ENCODE data around the gene IVNS1ABP.
"Not testable (repeated sequence)": the region's sequence is repeated elsewhere in the genome, so short reads cannot be mapped to it uniquely, and the experiment has no call there.

IVNS1ABP gene

DNA sequence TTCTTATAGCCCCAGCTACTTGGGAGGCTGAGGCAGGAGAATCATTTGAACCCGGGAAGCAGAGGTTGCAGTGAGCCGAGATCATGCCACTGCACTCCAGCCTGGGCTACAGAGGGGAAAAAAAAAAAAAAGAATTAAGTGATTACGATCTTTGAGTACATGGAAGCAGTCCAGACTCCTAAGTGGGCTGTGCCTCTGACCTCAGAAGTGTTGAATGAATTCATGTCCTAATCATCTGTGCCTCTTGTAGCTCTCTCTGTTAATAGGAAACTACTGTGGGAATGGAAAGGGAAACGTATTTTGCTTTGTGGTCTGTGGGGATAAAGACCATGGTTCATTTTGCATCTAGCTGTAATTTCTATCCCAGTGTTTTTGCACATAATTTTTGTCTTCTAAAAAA lies 8.4 kb upstream of the IVNS1ABP start:
- DNase-seq = peak; percentile 35 to 57

- no peak for DNase-seq
Observed at GRCh38 chr1:185324118-185324517, 7.1 kb upstream of the IVNS1ABP start.

DNA sequence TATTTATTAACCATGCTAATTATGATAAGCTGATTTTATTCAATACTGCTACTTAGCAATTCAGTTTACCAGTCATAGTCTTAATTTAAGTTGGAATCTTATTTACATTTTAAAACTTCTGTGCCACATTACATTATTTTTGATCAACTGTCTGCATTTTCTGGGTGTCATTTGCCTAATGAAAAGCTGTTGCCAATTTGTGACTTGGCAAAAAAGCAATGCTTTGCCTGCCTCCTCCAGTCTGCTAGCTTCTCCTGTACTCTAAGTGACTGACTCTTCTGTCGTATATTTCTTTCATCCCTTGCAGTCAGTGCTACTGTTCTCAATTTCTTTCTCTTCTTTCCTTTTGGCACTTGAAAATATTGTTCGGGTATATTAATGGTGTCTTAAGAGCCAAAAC lies 5.6 kb upstream of the IVNS1ABP start:
- DNase-seq = no peak

DNA sequence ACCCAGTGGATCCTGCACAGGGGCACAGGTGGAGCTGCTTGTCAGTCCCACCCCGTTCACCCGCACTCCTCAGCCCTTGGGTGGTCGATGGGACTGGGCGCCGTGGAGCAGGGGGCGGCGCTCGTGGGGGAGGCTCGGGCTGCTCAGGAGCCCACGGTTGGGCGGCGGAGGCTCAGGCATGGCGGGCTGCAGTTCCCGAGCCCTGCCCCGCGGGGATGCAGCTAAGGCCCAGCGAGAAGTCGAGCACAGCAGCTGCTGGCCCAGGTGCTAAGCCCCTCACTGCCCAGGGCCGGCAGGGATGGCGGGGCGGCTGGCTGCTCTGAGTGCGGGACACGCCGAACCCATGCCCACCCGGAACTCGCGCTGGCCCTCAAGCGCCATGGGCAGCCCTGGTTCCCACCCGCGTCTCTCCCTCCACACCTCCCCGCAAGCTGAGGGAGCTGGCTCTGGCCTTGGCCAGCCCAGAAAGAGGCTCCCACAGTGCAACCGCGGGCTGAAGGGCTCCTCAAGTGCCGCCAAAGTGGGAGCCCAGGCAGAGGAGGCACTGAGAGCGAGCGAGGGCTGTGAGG lies 4.7 kb upstream of the IVNS1ABP start:
- DNase-seq = not testable (repeated sequence)

DNA sequence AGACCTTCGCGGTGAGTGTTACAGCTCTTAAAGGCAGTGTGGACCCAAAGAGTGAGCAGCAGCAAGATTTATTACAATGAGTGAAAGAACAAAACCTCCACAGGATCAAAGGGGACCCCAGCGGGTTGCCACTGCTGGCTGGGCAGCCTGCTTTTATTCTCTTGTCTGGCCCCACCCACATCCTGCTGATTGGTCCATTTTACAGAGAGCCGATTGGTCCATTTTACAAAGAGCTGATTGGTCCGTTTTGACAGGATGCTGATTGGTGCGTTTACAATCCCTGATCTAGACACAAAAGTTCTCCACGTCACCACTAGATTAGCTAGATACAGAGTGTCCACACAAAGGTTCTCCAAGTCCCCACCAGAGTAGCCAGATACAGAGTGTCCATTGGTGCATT lies 4.1 kb upstream of the IVNS1ABP start:
- DNase-seq = not testable (repeated sequence)

DNA sequence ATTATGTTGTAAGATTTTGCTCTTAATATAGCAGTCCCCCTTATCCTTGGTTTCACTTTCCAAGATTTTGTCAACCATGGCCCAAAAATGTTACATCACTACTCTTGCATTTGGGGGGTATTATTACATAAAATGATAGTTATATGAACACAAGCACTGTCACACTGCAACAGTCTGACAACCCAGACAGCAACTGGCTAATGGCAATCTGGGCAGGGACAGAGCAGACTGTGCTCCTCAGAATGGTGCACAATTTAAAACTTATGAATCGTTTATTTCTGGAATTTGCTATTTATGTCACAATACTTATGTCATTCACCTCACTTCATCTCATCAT lies 2.1 kb upstream of the IVNS1ABP start:
- DNase-seq = no peak

GRCh38 chr1:185318431-185319138 lies 1.5 kb upstream of the IVNS1ABP start:
- no peak for DNase-seq

DNA sequence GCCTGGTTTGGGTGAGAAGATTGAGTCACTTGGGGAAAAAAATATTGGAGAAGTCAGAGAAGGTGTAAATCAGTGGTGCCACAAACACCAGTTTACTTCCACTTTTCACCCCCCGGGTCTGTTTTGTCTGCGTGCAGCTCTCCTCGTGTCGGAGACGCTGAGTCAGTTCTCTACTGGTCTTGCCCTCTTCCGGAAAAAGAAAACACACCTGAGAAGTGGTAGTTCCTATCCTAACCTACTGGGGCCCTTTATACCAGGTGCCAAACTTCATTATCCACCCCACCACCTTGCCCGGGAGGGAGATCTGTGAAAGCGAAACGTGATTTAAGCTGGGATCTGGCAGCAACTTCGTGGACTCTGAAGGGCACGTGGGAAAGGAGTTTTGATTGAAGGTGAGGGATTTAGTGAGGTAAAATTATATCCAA lies 855 bp upstream of the IVNS1ABP start:
- DNase-seq = peak; percentile 66 to 85

- DNase-seq = peak; percentile 81 to 83
Observed at GRCh38 chr1:185316163-185317033, 645 bp downstream of the IVNS1ABP start.

GRCh38 chr1:185315445-185316071 lies 1.5 kb downstream of the IVNS1ABP start:
- DNase-seq = no peak

DNA sequence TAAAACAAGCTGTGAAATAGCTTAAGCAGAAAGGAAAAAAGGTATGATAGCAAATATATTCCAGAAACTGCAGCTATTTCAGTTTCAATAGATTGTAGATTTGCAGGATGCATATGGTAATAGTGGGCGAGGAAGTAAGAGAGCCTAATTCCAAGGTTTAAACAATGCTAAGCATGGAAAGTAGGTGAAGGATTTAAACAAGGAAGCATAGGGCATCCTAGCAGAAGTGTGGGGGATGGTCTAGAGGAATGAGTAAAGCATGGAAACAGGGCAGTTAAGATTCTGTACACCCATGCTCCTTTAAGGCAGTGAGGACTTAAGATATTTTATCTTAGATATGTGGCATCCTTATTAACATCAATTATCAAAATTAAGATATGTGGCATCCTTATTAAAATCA lies 2.6 kb downstream of the IVNS1ABP start:
- peak in 1 of 2 experiments; percentile 13 for DNase-seq

DNA sequence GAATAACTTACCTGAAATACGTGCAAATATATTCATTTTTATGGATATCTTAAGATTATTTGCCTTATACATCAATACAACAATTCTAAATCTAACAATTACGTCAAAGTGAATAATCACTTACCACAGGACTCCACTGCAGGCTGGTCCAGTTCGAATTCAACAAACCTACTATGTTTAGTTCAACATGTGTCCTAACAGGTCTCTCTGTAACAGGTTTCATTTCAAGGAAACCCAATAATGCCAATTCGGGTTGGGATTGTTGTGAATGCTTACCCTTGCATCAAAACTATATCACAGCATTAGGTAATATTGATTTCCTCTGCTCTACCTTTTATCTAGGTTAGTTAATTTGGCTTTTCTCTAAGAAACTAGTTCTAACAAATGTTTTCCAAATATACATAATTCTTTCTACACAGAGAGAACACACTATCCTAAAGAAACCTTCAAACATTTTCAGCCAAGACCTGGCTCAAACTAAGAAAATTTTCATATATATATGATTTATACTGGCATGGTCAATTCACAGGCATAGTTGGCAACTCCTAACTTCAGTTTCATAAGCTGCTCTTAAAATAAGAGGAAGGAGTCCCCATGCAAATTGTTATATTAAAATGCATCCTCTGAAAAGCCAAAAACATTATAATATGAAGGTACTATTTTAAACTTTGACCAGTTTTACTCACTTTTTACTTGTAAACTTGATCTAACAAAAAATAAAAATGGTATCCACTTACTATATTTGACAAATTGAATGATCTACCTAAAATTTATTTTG lies 4.5 kb downstream of the IVNS1ABP start:
- DNase-seq = no peak

DNA sequence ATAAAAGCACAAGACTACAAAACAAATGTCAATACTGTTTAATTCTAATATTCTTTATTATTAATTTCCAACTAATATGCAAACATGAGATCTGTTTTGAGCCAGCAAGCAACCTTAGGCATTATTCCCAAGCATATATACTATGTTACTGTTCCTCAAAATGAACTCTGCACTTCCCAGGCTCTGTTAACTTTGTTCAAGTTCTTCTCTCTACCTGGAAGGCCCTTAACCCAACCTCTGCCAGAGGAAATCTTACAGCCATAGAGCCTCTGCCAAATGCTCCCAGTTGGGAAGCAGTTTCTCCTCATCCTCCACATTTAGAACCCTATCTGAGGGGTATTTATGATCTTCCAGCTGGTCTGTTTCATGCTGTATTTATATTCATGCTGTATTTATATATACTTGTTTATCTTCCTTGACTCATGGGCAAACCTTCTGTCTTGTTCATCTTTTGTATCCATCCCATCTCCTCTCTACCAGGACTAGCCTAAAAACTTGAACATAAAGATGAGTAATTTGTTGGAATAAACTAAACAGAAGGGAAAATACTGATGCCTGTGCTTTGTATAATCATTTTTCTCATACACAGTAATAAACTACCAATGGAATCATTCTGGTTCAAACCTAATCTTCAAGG lies 5.3 kb downstream of the IVNS1ABP start:
- no peak for DNase-seq

DNA sequence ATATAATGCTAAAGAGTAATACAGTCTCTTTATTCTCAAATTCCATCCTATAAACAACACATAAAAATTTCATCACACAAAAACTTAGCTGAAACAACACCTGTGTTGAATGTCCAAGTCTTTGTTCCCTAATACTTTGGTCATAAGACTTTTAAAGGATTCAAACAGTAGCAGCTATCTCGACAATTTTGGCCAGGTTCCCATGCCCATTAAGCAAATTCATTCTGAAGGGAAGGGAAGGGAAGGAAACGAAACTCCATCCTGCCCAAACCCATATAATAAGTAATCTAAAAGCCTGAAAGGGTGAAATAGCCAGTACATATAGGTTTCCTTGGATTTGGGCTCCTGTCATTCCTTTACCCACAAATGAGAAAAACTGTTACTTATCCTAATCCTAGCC lies 7.5 kb downstream of the IVNS1ABP start:
- DNase-seq = no peak

DNA sequence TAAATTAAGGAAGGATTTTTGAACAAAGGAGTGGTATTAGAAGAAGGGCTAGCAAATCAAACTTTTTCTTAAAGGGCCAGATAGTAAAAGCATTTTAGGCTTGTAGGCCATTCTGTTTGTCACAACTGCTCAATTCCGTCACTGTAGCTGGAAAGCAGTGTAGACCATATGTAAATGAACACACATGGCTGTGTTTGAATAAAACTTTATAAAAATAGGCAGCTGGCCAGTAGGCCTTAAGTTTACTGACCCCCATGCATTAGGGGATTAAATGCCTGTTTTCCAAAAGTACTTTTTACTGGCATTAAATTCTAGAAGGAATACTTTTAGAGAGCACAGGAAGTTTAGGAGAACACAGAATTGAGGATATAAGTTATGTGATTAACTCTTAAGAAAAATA lies 8.9 kb downstream of the IVNS1ABP start:
- no peak for DNase-seq

DNA sequence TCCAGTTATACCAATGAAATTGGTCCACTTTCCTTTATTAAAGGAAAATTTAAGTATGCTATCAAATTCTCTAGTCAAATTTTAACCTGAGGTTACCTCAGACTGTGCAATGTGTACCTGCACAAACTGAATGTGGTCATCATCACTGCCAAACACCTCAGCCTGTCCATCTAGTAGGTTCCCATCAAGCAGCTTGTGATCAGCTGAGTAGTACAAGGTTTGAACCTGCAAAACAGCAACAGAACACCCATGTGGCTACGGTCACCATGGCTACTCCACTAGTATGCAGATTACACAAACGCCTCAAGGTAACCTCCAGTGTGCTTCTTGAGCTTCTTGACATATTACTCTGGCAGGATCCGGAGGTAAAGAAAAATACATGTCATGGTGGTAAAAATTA lies 11.6 kb downstream of the IVNS1ABP start:
- DNase-seq = no peak

GRCh38 chr1:185300152-185300551 lies 16.9 kb downstream of the IVNS1ABP start:
- no peak for DNase-seq

DNA sequence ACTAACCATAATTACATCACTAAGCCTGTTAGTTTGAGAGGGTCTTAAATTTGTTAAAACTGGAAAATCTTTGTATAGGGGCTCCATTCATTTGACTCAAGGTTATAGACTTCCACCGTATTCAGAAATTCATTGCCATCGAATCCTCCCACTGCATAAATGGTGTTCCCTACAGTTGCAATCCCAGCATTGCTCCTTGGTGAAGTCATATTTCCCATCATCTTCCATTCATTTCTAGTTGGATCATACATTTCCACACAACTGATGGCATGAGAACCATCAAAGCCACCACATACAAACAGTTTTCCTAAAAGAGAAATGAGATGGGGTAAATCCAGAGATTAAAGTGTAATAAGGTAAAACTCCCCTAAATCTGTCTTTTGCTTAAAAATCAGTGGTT lies 19.1 kb downstream of the IVNS1ABP start:
- DNase-seq = no peak

DNA sequence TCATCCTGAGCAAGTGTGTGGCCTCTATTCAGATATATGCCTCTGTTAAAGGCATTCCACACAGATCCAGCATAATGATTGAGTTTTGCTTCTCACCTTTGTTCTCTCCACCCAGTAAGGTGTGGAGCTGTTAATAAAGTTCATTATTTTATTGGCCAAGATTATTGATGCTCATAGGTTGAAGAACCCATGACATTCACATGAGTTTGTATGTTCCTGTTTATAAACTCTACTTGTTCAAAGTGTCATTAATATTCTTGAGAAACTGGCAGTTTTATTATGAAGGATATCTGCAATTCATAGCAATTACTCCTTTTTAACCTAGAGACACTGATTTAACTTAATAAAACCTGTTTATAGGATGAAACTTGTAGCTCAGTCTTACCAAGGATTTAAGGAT lies 22.0 kb downstream of the IVNS1ABP start:
- DNase-seq = no peak

DNA sequence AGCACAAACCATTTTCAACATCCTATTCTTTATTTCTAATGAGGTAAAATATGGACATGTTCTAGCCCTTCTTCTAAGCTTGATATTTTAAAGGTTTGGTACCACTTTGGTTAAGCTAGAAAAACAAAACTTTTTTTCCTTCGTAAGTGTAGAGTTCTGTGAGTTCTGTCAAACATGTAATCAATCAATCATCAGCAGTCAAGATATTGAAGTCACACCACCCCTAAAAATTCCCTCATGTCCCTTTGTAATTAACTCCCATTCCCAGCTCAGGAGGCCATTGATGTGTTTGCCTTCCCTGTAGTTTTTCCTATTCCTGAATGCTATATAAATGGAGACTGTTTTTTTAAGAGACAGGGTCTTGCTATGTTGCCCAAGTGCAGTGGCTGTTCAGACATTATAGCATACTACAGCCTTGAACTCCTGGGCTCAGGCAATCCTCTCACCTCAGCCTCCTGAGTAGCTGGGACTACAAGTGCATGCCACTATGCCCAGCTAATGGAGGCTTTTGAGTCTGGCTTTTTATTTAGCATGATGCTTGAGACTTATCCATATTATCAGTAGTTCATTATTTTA lies 23.0 kb downstream of the IVNS1ABP start:
- DNase-seq = no peak

GRCh38 chr1:185292237-185292636 lies 24.8 kb downstream of the IVNS1ABP start:
- peak; percentile 24 to 28 for DNase-seq

DNA sequence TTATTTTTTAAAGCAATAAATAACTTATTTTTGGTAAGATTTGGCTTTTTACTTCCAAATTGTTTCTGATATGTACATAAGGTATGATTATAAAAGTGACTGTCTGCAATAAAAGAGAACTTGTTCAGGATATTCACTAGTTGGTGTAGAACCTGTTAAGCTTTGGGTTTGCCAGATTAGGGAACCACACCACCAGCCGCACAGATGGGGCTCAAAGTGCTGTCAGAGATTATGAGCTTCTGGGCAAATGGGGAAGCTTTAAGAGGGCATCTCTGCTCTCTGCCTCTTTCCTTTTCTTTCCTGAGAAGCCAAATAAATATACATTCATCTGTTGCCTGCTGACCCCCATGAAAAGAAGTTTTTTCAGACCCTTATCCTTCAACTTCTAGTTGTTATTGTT lies 25.4 kb downstream of the IVNS1ABP start:
- DNase-seq = peak; percentile 34 to 53
